ENCODE data around the gene SLC16A13.
"Not testable (repeated sequence)": the region's sequence is repeated elsewhere in the genome, so short reads cannot be mapped to it uniquely, and the experiment has no call there.

SLC16A13 gene, protein sequence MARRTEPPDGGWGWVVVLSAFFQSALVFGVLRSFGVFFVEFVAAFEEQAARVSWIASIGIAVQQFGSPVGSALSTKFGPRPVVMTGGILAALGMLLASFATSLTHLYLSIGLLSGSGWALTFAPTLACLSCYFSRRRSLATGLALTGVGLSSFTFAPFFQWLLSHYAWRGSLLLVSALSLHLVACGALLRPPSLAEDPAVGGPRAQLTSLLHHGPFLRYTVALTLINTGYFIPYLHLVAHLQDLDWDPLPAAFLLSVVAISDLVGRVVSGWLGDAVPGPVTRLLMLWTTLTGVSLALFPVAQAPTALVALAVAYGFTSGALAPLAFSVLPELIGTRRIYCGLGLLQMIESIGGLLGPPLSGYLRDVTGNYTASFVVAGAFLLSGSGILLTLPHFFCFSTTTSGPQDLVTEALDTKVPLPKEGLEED

DNA sequence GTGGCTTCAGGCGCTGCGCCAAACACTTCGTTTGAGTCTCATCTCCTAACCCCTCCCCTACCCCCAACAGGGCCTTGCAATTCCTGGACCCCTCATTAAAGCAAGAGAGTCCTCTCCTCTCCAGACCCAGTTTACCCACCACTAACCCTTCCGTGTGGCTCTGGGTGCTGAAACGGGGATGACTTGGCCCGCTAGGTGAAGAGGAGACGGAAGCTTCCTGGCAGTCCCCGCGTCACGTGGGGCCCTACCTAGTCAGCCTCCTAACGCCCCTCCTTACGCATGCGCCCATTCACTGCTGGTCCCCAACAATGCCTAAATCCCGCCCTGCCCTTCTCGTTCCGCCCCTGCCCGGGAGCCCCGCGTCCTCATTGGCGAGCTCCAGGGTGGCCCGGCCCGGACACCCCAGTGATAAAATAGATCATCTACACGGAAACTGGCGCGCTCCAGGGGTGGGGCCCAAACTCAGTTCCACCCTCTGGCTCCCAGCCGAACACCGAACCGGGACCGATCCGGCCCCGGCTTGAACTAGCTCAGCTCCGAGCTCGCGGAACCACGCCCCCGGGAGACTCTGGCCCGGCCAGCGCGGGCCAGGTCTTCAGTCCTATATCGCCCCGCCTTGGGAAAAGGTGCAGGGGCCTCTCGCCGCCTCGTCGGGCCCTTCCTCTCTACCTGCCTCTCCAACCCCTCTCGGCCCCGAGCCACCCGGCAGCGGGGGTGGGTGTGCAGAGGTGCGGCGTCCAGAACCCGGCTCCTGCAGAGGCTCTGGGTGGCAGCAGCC, at the start of gene SLC16A13:
SLC16A13 (plus strand) TSS at position 425 of the 778 bp plus-strand sequence. CDS start 368 bp downstream, outside the sequence.
- DNase-seq = peak; percentile 98

DNA sequence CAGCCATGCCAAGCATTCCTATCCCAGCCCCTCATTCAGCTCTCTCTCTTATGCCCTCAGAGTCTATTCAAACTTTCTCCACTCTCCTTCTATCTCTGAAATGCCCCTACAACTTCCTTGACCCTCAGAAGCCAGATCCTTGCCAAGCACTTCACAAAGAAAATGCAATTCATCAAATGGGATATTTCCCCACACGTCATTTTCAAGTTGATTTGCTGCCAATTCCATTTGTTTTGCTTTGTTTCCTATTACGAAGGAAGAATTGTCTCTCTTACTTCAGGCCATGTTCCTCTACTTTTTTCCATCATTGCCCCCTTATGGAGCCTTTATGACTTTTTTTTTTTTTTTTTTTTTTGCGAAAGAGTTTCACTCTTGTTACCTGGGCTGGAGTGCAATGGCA, 49.1 kb upstream of the SLC16A13 start:
- no peak for DNase-seq

DNA sequence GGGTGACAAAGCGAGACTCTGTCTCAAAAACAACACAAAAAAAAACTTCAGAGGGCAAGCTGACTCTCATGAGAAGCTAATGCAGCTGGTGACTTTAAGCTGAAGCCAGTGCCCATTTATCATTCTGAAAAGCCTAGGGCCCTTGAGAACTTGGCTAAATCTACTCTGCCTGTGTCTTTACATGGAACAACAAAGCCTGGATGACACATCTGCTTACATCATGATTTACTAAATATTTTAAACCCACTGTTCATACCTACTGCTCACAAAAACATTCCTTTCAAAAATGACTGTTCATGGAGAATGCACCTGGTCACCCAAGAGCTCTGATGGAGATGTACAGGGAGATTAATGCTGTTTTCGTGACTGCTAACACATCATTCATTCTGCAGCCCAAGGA, 46.0 kb upstream of the SLC16A13 start:
- no peak for DNase-seq

DNA sequence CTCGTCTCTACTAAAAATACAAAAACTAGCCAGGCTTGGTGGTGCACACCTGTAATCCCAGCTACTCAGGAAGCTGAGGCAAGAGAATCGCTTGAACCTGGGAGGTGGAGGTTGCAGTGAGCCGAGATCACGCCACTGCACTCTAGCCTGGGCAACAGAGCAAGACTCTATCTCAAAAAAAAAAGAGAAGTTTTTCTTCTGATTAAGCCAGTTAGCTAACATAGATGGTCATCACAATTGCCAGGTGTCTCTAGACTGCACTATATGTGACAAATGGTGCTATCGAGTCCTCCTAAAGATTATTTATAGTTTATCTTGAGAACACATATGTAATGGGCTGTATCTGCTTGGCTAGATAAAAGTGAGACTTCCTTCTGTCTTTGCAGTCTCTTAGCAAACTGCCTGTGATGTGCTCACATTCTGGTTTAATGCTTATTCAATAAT, 42.2 kb upstream of the SLC16A13 start:
- DNase-seq = not testable (repeated sequence)

DNA sequence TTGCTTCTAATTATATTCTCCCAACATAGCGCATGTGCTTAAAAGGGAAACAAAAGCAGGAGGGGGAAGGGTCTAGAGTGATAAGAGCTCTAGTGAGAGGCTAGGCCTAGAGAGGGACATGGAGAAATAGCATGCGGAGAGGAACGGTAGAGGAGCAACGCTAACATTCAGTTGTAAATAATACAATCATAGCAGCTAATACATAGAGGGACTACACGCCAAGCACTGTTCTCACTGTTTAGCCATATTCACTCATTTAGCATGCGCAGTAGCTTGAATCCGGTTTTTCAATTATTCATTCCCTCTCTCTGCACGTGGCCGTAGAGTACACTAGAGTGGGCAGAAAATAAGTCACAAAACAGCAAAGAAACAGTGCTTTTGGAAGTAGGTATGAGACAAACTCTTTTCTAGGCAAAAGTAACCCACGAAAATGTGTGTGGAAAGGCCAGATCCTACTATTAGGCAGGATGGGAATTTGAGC, 41.7 kb upstream of the SLC16A13 start:
- no peak for DNase-seq

DNA sequence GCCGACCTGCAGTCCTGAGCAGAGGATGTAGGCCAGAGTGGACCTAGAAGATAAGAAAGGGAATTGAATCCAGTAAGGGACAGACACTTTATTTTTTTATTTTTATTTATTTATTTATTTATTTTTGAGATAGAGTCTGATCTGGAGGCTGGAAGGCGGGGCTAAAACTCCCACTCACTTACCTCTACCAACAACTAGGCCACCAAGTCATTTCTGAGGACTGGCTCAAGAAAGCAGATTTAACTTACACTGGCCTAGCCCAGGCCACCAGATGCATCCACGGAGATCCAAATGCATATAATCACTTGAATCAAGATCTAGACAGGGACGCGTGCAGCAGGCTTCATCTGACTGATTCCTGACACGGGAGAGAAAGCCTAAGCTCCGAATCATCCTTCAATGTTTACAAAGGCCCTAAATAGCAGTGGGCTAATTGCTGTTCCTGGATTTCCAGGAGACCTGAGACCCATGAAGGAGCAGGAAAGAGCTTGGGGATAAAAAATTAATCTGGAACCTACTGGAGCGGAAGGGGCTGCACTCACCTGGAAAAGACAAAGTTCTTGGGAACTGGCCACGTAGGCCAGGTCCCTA, 41.1 kb upstream of the SLC16A13 start:
- no peak for DNase-seq

DNA sequence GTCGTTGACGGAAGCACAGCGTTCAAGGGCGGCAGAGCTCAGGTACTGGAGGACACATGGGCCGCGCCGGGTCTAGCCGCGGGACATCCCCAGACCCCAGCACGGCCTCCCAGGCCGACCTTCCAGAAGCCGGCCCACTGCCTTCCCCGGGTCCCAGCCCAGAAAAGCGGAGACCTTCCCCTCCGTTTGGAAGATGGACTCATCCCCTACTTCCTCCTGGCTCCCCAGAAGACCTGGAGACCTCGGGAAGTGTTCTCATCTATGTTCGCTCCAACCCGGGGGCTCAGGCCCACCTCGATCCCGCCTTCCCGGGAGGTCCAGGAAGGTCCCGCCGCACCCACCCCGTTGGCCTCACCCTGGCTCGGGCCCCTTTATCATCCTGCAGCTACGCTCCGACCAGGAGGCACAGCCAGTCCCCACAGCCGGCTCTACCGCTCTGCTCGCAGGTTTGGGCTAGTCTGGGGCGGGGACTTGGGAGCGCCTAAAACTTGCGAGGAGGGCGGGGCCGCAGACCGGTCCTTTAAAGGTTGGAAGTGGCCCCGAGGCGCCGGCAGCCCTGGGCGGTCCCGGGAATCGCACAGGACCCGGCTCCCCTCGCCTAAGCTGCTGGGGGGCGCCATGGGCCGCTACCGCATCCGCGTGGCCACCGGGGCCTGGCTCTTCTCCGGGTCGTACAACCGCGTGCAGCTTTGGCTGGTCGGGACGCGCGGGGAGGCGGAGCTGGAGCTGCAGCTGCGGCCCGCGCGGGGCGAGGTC, 40.1 kb upstream of the SLC16A13 start, which contains the start of gene ALOX12:
ALOX12 (plus strand) TSS at position 550 of the 756 bp plus-strand sequence; CDS start at position 619, 69 bp downstream.
- no peak for DNase-seq

DNA sequence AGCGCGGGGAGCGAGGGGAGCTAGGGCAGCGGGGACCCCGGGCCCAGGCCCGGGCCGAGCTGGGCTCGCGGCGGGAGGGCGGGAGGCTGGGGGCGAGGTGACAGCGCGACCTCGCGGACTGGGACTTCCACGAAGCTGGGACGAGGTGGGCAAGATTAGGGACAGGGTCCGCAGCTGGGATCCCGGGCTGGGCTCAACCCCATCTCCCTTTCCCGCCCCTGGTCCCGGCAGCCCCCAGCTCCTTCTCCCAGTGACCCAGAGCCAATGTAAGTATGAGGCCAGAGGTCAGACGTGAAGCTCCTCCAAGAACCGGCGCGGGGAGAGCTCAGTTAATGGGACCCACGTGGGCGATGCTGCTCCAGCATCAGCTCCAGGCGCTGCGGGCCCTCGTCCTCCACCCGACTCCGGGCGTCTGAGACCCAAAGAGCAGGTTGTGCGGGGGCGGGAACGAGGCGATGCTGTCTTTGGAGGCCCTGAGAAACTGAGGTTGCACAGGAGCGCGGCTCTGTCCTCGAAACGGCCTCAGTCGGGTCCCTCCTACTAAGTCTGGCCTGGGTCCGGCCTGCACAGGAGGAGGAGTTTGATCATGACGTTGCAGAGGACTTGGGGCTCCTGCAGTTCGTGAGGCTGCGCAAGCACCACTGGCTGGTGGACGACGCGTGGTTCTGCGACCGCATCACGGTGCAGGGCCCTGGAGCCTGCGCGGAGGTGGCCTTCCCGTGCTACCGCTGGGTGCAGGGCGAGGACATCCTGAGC, 39.4 kb upstream of the SLC16A13 start:
- DNase-seq = no peak

DNA sequence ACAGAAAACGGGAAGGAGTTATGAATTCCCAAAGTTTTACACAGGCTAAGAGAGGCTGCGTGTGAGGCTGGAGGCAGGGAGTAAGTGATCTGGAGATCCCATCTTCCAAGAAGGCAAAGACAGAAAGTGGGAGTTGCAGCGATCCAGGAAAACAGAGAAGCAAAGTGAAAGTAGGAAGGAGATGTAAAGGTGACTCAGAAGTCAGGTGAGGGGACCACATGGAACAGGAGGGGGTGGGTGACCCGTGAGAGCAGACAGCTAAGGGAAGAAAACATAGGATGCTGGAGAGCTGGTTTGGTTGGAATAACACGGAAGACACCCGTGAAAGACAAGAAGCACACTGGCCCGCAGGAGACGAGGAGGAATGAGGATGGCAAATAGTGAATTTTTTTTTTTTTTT, 38.6 kb upstream of the SLC16A13 start:
- DNase-seq = no peak

DNA sequence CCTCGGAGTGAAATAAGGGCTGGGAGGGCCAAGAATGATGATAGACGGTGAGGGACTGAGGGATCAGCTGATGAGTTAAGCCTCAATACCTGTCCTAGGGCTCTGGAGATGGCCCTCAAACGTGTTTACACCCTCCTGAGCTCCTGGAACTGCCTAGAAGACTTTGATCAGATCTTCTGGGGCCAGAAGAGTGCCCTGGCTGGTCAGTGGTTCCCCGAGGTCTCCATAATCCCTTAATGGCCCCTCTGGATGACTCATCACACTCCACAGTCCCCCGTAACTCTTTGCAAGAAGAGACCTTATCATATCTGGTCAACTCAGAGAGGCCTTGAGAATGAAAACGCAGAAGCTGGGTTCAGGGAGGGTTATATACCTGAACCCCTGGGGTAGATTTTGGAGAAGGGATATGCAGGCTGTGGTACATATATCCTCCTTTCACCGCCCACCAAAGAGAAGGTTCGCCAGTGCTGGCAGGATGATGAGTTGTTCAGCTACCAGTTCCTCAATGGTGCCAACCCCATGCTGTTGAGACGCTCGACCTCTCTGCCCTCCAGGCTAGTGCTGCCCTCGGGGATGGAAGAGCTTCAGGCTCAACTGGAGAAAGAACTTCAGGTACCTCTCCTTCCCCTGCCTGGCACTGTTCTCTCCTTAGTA, 36.8 kb upstream of the SLC16A13 start:
- no peak for DNase-seq

DNA sequence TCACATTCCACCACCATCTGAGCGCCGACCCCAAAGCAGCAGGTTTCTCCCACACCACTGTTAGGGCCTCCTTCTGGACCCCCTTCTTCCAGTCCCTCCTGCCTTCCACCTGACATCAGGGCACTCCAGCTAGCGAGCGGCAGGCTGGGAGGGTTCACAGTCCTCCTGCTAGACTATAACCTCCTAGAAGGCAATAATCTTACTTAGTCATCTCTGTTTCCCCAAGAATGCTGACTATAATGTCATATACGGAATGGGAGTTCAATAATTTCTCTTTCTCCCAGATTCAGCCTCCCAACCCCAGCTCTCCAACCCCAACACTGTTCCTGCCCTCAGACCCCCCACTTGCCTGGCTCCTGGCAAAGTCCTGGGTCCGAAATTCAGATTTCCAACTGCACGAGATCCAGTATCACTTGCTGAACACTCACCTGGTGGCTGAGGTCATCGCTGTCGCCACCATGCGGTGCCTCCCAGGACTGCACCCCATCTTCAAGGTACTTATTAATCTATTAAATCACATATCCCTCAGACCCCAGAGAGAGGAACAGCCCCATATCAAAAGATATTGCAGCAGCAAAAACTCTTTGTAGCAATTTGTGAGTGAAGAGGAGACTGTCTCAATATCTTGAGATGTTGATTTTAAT, 34.4 kb upstream of the SLC16A13 start:
- peak; percentile 23 for DNase-seq

DNA sequence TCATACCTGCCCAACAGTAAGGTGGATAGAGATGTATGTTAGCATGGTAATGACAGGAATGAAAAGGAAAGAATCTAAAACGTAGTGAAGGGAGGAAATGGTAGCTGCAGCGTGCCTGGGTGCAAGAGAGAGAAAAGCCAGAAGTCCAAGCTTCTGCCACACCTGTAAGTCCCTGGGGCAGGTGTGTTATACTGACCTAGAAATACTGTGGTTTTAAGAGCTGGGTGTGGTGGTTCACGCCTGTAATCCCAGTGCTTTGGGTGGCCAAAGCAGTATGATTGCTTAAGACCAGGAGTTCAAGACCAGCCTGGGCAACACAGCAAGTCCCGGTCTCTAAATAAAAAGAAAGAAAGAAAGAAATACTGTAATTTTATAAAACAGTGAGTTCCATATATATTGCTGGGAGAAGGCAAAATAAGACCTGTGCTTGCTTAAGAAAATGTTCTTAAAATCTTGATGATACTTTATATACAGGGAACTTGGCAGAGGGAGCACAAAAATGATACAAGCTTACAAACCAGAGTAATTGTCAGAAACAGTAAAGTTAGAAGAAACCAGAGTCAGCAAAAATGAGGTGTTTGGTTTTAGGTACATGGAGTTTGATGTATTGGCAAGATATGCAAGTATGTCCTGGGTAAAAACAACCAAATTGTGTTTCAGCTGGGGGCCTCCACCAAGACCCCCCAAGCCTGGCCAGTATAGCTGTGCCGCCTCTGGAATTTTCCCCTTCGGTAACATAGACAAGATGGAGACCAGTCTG, 33.3 kb upstream of the SLC16A13 start:
- DNase-seq = no peak

DNA sequence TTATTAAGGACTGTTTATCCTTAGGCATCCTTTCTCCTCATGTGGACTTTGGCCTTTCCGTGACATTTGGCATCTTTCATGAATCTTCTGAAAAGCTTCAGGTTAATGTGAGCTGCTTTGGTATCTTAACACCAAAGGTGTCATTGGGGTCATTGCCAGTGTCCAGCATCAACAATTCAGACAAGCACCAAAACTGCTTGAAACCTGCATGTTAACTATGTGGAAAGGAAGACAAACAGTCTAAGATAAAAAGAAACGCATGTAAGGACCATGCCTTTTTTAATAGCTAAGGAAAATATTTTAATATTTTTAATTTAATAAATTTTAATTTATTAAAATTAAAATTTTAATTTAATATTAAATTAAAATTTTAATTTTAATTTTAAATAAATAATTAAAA, 32.1 kb upstream of the SLC16A13 start:
- no peak for DNase-seq

DNA sequence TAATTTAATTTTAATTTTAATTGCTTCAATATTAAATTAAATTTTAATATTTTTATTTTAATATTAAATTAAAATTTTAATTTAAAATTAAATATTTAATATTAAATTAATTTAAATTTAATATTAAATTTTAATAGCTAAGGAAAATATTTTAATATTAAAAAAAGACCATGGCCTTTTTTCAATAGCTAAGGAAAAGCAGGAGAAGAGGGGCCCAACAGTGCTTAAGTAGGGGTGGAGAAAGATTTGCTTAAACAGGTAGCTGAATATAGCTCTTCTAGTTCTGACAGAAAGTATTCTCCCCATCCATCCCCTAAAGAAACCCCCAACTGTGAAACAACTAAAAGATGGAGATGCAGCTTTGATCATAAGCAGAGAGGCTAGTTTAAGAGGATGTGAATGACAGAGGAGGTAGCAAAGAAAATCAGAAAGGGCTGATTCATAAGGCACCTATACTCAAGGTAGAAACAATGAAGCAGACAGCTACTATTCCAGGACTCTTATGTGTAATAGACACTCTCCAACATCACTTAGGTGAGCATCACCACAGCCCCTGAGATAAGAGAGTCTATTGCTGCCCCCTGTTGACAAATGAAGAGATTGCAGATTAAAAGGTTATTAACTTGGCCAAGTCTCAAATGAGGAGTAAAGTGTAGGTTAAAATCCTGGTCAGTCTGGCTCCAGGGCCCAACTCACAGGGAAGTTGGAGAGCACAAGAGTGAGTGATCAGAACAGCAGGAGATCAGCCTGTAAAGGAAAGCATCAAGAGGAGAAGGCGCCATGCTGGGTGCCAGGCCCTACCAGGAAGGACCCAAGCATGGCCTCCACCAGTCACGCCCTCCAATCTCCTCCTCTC, 31.2 kb upstream of the SLC16A13 start:
- DNase-seq = no peak

DNA sequence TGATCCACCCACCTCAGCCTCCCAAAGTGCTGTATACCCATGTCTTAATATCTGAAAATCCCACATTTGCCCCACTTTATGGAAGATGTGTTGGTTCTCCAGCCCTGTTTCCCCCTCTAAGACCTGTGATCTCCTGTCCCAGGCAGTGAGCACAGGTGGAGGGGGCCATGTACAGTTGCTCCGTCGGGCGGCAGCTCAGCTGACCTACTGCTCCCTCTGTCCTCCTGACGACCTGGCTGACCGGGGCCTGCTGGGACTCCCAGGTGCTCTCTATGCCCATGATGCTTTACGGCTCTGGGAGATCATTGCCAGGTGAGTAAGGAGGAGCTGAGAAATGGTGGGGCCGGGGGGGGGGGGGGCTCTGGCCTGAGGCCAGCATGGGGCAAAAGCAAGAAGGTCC, 30.1 kb upstream of the SLC16A13 start:
- DNase-seq = no peak

DNA sequence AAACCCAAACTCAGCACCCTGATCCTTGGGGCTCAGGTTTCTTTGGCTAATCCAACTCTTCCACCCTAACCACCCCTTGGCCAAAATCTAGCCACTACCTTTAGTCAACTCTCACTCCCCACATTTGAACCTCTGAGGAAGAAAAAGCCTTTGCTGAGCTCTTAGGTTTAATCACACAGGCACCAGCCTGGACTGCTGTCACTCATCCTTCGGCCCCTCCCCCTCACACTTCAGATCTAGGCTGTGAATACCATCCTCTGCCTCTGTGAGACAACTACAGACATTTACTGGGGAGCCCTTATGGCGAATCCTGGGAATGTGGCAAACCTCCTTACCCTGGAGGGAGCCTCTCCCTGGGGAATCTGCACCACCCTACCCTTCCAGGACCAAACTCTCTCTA, 28.7 kb upstream of the SLC16A13 start:
- no peak for DNase-seq

DNA sequence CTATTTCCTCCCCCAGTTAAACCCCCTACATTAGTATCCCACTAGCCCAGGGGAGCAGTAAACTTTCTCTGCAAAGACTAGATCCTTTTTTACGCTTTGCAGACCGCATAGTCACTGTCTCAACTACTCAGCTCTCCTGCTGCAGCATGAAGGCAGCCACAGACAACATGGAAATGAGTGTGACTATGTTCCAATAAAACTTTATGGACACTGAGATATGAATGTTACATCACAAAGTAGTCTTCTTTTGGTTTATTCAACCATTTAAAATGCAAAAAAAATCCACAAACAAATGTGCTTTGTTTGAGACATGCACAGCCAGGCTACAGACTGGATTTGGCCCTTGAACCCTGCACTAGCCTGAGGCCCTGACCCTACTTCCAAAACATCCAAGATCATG, 25.3 kb upstream of the SLC16A13 start:
- no peak for DNase-seq

DNA sequence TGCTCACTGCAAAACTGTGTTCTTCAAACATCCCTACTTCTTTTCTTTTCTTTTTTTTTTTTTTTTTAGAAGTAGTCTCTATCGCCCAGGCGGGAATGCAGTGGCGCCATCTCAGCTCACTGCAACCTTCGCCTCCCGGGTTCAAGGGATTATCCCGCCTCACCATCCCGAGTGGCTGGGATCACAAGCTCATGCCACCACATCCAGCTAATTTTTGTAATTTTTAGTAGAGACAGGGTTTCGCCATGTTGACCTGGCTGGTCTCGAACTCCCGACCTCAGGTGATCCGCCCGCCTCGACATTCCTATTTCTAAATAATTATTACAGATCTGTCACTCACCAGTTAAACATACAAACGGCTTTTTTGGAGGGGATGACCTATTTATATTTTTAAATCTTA, 24.4 kb upstream of the SLC16A13 start:
- no peak for DNase-seq

DNA sequence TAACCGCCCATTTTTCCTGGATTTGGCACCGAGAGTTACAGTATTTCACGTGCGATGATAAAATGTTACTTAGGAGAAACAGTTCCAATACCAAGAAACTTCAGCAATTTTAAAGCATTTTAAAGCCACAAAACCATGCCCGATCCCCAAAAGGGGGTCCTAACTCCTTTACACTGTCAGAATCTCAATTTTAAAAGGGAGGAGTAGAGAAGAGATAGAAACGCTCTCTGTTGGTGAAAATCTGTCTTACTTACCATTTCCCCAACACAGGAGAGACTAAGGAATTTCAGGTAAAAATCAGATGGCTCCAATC, 23.9 kb upstream of the SLC16A13 start:
- DNase-seq = no peak
